Calu3 (cell line): ENCODE data around the gene PPM1J. TPM values are rescaled to one million over a fixed set of nuclear protein-coding genes. Genes with fewer than 3 reads are reported as not detected.
A peak's percentile ranks its signal among the peaks of the same experiment; 100 is the strongest.

ENCODE experiments used
- BruUV-seq: library from RNA; stranded (reverse); fragments of 400-500 nt; replicated peaks from 2 replicates; lab custom pipeline; 2021; lab: Mats Ljungman, UMichigan
- CTCF ChIA-PET: fragments of 300-600 bp; sonication (Branson Sonifier 250); formaldehyde crosslinking; loops from one replicate; lab custom pipeline; 2022; ENCODE audit warnings: antibody characterized with exemption; lab: Charles Lee
- DNase-seq: peaks from one replicate; pipeline ENCODE4 v3.0.0; 2022
- H3K27ac Mint-ChIP-seq: one replicate; pipeline ENCODE4 v1.8.0; 2022; ENCODE audit warnings: mixed read lengths; ENCODE audit not compliant: unreplicated experiment
- H3K27me3 Mint-ChIP-seq: one replicate; pipeline ENCODE4 v1.8.0; 2022; ENCODE audit warnings: mixed read lengths; ENCODE audit not compliant: unreplicated experiment
- H3K36me3 Mint-ChIP-seq: one replicate; pipeline ENCODE4 v1.8.0; 2022; ENCODE audit warnings: mild to moderate bottlenecking, moderate library complexity, mixed read lengths; ENCODE audit not compliant: insufficient read depth, unreplicated experiment
- H3K4me1 Mint-ChIP-seq: one replicate; pipeline ENCODE4 v1.8.0; 2022; ENCODE audit warnings: mild to moderate bottlenecking, low read depth, mixed read lengths; ENCODE audit not compliant: unreplicated experiment
- H3K4me3 Mint-ChIP-seq: one replicate; pipeline ENCODE4 v1.8.0; 2022; ENCODE audit warnings: mild to moderate bottlenecking, low read depth, moderate library complexity, mixed read lengths; ENCODE audit not compliant: unreplicated experiment
- H3K9me3 Mint-ChIP-seq: one replicate; pipeline ENCODE4 v1.8.0; 2022; ENCODE audit warnings: low read depth, mixed read lengths; ENCODE audit not compliant: unreplicated experiment
- CTCF ChIP-seq: fragments of 200-600 bp; IDR thresholded peaks from one replicate; pipeline ENCODE4 v1.8.0; 2022; ENCODE audit warnings: antibody characterized with exemption; ENCODE audit not compliant: unreplicated experiment
- intact Hi-C: fragments of 100-400 bp; cut with micrococcal nuclease; formaldehyde crosslinking; loops from one replicate; pipeline ENCODE4 v1.10.0; 2022; ENCODE audit not compliant: unreplicated experiment
- total RNA-seq: library from RNA; stranded (reverse); gene quantifications from 2 replicates; pipeline ENCODE4 v1.2.3, GENCODE V29; 2022

The PPM1J gene
- total RNA-seq, 1 experiment from 2014 or later: 1.3 TPM

- Mint-ChIP-seq H3K36me3 (peaks cover 5% of the 10 kb centered on the region), H3K27ac (no peak overlapping the region), H3K4me1 (no peaks in the 10 kb centered on the region), H3K9me3 (no peaks in the 10 kb centered on the region), H3K27me3 (no peaks in the 10 kb centered on the region), H3K4me3 (no peak overlapping the region)
- no peak for DNase-seq
- CTCF ChIA-PET: no interaction called here
- intact Hi-C loops: no loop called here
- no peak for TF ChIP-seq CTCF
- BruUV-seq: no TSS peak
Observed at GRCh38 chr1:112685913-112686312, 29.2 kb downstream of the PPM1J start.

- no peak for TF ChIP-seq CTCF
Observed at GRCh38 chr1:112678605-112679004, 36.5 kb downstream of the PPM1J start.

GRCh38 chr1:112677501-112677900 lies 37.6 kb downstream of the PPM1J start:
- intact Hi-C loops: no loop called here
- Mint-ChIP-seq H3K9me3 (no peaks in the 10 kb centered on the region), H3K4me3 (no peak overlapping the region), H3K4me1 (peaks cover 23% of the 10 kb centered on the region), H3K27me3 (no peaks in the 10 kb centered on the region), H3K27ac (no peak overlapping the region), H3K36me3 (peaks cover 40% of the 10 kb centered on the region)
- no peak for TF ChIP-seq CTCF
- no TSS peak for BruUV-seq
- CTCF ChIA-PET: interaction anchor here (0.6 kb wide), 1 partner anchor 283 kb away, joined by 3 read pairs; no protein-coding TSS in a partner anchor
- no peak for DNase-seq

More at GRCh38 chr1:112678605-112679004, 36.5 kb downstream of the PPM1J start:
- H3K4me1 Mint-ChIP-seq: peaks cover 23% of the 10 kb centered on the region
- H3K36me3 Mint-ChIP-seq: peaks cover 30% of the 10 kb centered on the region
- BruUV-seq: no TSS peak
- intact Hi-C loops: no loop called here
- CTCF ChIA-PET: no interaction called here
- DNase-seq: no peak
- no peaks in the 10 kb centered on the region for H3K27me3 Mint-ChIP-seq
- H3K4me3 Mint-ChIP-seq: no peak overlapping the region
- no peaks in the 10 kb centered on the region for H3K9me3 Mint-ChIP-seq
- no peak overlapping the region for H3K27ac Mint-ChIP-seq

GRCh38 chr1:112676543-112676942 lies 38.6 kb downstream of the PPM1J start:
- intact Hi-C loops: no loop called here
- Mint-ChIP-seq H3K27ac (no peak overlapping the region), H3K4me3 (peak overlapping the region; percentile 90), H3K27me3 (no peaks in the 10 kb centered on the region), H3K9me3 (no peaks in the 10 kb centered on the region), H3K36me3 (peaks cover 40% of the 10 kb centered on the region), H3K4me1 (peaks cover 23% of the 10 kb centered on the region)
- CTCF ChIA-PET: no interaction called here
- DNase-seq: no peak
- BruUV-seq: no TSS peak
- no peak for TF ChIP-seq CTCF
